IMR-90 (cell line): ENCODE measurements around the gene PIK3CG. TPM values are rescaled to one million over a fixed set of nuclear protein-coding genes. Genes with fewer than 3 reads are reported as not detected.

Experiments used
- ATAC-seq: fragments of 200-7000 bp; cut with Tn5 transposase; 2 replicates; pipeline ENCODE4 v1.9.1; 2020; ENCODE audit warnings: low read depth, mild to moderate bottlenecking, moderate library complexity
- BruUV-seq: library from RNA; stranded (reverse); fragments of 400-500 nt; replicated peaks from 2 replicates; lab custom pipeline; 2021; lab: Mats Ljungman, UMichigan
- CTCF ChIA-PET: fragments of 300-600 bp; formaldehyde crosslinking; extraction: SDS; loops from one replicate; lab custom pipeline; 2021; ENCODE audit warnings: antibody characterized with exemption; lab: Yijun Ruan, JAX
- POLR2A ChIA-PET: fragments of 300-600 bp; sonication (Branson Sonifier 250); formaldehyde crosslinking; loops from one replicate; lab custom pipeline; 2022; ENCODE audit warnings: antibody characterized with exemption; ENCODE audit not compliant: unreplicated experiment; lab: Charles Lee
- DNase-seq: peaks from one replicate; pipeline ENCODE4 v3.0.0; 2013
- H2AFZ ChIP-seq: replicated peaks from 2 replicates; pipeline ENCODE3; 2013; ENCODE audit warnings: low read length, mild to moderate bottlenecking; ENCODE audit not compliant: poor library complexity
- H2AK5ac ChIP-seq: 2 replicates; pipeline ENCODE4 v1.6.1; 2013; ENCODE audit warnings: low read depth, low read length, inconsistent platforms
- H2AK9ac ChIP-seq: replicated peaks from 2 replicates; pipeline ENCODE3; 2013; ENCODE audit warnings: mild to moderate bottlenecking, low read depth, low read length, moderate library complexity; ENCODE audit not compliant: poor library complexity
- H2BK120ac ChIP-seq: 2 replicates; pipeline ENCODE4 v1.6.1; 2013; ENCODE audit warnings: low read depth, low read length, inconsistent platforms
- H2BK15ac ChIP-seq: 3 replicates; pipeline ENCODE4 v1.6.1; 2013; ENCODE audit warnings: low read depth, low read length, inconsistent platforms
- H2BK20ac ChIP-seq: 2 replicates; pipeline ENCODE4 v1.6.1; 2013; ENCODE audit warnings: low read depth, mild to moderate bottlenecking, inconsistent platforms, low read length, moderate library complexity
- H2BK5ac ChIP-seq: 2 replicates; pipeline ENCODE4 v1.6.1; 2013; ENCODE audit warnings: mild to moderate bottlenecking, low read depth, low read length, inconsistent platforms; ENCODE audit not compliant: poor library complexity, severe bottlenecking
- H3K14ac ChIP-seq: replicated peaks from 2 replicates; pipeline ENCODE4 v1.6.1; 2013; ENCODE audit warnings: low read depth, low read length, inconsistent platforms
- H3K18ac ChIP-seq: 2 replicates; pipeline ENCODE4 v1.6.1; 2013; ENCODE audit warnings: low read depth, low read length, control low read depth
- H3K23ac ChIP-seq: 2 replicates; pipeline ENCODE4 v1.6.1; 2013; ENCODE audit warnings: low read depth, low read length, inconsistent platforms
- H3K27ac ChIP-seq: 2 replicates; pipeline ENCODE4 v1.5.1; 2013; ENCODE audit warnings: mild to moderate bottlenecking, control low read depth, low read length; ENCODE audit not compliant: insufficient read depth
- H3K27me3 ChIP-seq: 2 replicates; pipeline ENCODE4 v1.6.1; 2013; ENCODE audit warnings: low read length; ENCODE audit not compliant: control insufficient read depth, insufficient read depth
- H3K36me3 ChIP-seq: 2 replicates; pipeline ENCODE4 v1.6.1; 2013; ENCODE audit warnings: low read length, mixed read lengths; ENCODE audit not compliant: control insufficient read depth, insufficient read depth
- H3K4ac ChIP-seq: 2 replicates; pipeline ENCODE4 v1.6.1; 2013; ENCODE audit warnings: low read depth, low read length, inconsistent platforms
- H3K4me1 ChIP-seq: 2 replicates; pipeline ENCODE4 v1.6.1; 2013; ENCODE audit warnings: low read length, mixed read lengths; ENCODE audit not compliant: control insufficient read depth, insufficient read depth
- H3K4me2 ChIP-seq: 2 replicates; pipeline ENCODE4 v1.6.1; 2013; ENCODE audit warnings: low read depth, mild to moderate bottlenecking, control low read depth, low read length, moderate library complexity
- H3K4me3 ChIP-seq: 2 replicates; pipeline ENCODE4 v1.5.1; 2013; ENCODE audit warnings: low read depth, mild to moderate bottlenecking, control low read depth, low read length, moderate library complexity; ENCODE audit not compliant: insufficient read depth
- H3K56ac ChIP-seq: 2 replicates; pipeline ENCODE4 v1.6.1; 2013; ENCODE audit warnings: low read length, inconsistent platforms; ENCODE audit not compliant: insufficient read depth; ENCODE audit errors: extremely low read depth
- H3K79me1 ChIP-seq, 2 experiments: 2 replicates each; pipeline ENCODE4 v1.6.1; 2013; ENCODE audit warnings: low read length in 2 of 2, inconsistent platforms in 1 of 2, low read depth in 1 of 2
- H3K9ac ChIP-seq: 2 replicates; pipeline ENCODE4 v1.6.1; 2013; ENCODE audit warnings: low read depth, low read length, control low read depth
- H3K9me1 ChIP-seq: 2 replicates; pipeline ENCODE4 v1.6.1; 2013; ENCODE audit warnings: low read length, inconsistent platforms; ENCODE audit not compliant: insufficient read depth
- H3K9me3 ChIP-seq: 2 replicates; pipeline ENCODE4 v1.6.1; 2013; ENCODE audit warnings: low read length; ENCODE audit not compliant: control insufficient read depth, insufficient read depth
- H4K20me1 ChIP-seq: 2 replicates; pipeline ENCODE4 v1.6.1; 2013; ENCODE audit warnings: low read length, inconsistent platforms; ENCODE audit not compliant: insufficient read depth
- H4K5ac ChIP-seq: 2 replicates; pipeline ENCODE4 v1.6.1; 2013; ENCODE audit warnings: mild to moderate bottlenecking, low read depth, low read length, control low read depth
- H4K8ac ChIP-seq, 2 experiments: 2 replicates each; pipeline ENCODE4 v1.6.1; 2013; ENCODE audit warnings: low read depth in 2 of 2, low read length in 2 of 2, control low read depth in 1 of 2, inconsistent platforms in 1 of 2
- H4K91ac ChIP-seq: 2 replicates; pipeline ENCODE4 v1.6.1; 2013; ENCODE audit warnings: low read depth, low read length, inconsistent platforms; ENCODE audit not compliant: insufficient read depth
- BHLHE40 ChIP-seq: fragments of 150-350 bp; IDR thresholded peaks from 2 replicates; pipeline ENCODE4 v1.6.1; 2016; ENCODE audit warnings: mild to moderate bottlenecking, low read depth, low read length
- CEBPB ChIP-seq: IDR thresholded peaks from 2 replicates; pipeline ENCODE4 v1.6.1; 2012; ENCODE audit warnings: low read depth, low read length, improper control_type of control experiment
- CHD1 ChIP-seq: IDR thresholded peaks from 2 replicates; pipeline ENCODE4 v1.6.1; 2012; ENCODE audit warnings: low read depth, low read length, improper control_type of control experiment
- CTCF ChIP-seq: conservative IDR thresholded peaks from 2 replicates; pipeline ENCODE4 v1.5.1; 2012; ENCODE audit warnings: mild to moderate bottlenecking, low read depth, low read length, improper control_type of control experiment
- ELK1 ChIP-seq: fragments of 150-350 bp; IDR thresholded peaks from 2 replicates; pipeline ENCODE4 v1.6.1; 2016; ENCODE audit warnings: low read depth, mild to moderate bottlenecking, low read length, moderate library complexity, borderline replicate concordance
- FOS ChIP-seq: fragments of 150-350 bp; IDR thresholded peaks from 2 replicates; pipeline ENCODE4 v1.6.1; 2016; ENCODE audit warnings: low read depth, low read length
- MAFK ChIP-seq: IDR thresholded peaks from 2 replicates; pipeline ENCODE4 v1.6.1; 2012; ENCODE audit warnings: low read depth, low read length, improper control_type of control experiment
- MAZ ChIP-seq: IDR thresholded peaks from 2 replicates; pipeline ENCODE4 v1.6.1; 2012; ENCODE audit warnings: low read depth, mild to moderate bottlenecking, low read length, improper control_type of control experiment, moderate library complexity, borderline replicate concordance
- MXI1 ChIP-seq: IDR thresholded peaks from 2 replicates; pipeline ENCODE4 v1.6.1; 2012; ENCODE audit warnings: low read depth, mild to moderate bottlenecking, low read length, moderate library complexity, borderline replicate concordance
- NFE2L2 ChIP-seq: fragments of 150-350 bp; IDR thresholded peaks from 2 replicates; pipeline ENCODE4 v1.6.1; 2016; ENCODE audit warnings: low read depth, mild to moderate bottlenecking, low read length
- POLR2A ChIP-seq: IDR thresholded peaks from 2 replicates; pipeline ENCODE4 v1.6.1; 2012; ENCODE audit warnings: mild to moderate bottlenecking, low read depth, low read length
- RAD21 ChIP-seq: IDR thresholded peaks from 2 replicates; pipeline ENCODE4 v1.6.1; 2012; ENCODE audit warnings: low read length, improper control_type of control experiment
- RCOR1 ChIP-seq: IDR thresholded peaks from 2 replicates; pipeline ENCODE4 v1.6.1; 2012; ENCODE audit warnings: mild to moderate bottlenecking, low read length, improper control_type of control experiment; ENCODE audit not compliant: insufficient replicate concordance
- RFX5 ChIP-seq: IDR thresholded peaks from 2 replicates; pipeline ENCODE4 v1.8.0; 2012; ENCODE audit warnings: low read depth, mild to moderate bottlenecking, low read length, moderate library complexity
- SMC3 ChIP-seq: fragments of 150-350 bp; IDR thresholded peaks from 2 replicates; pipeline ENCODE4 v1.6.1; 2016; ENCODE audit warnings: low read depth, mild to moderate bottlenecking, antibody characterized with exemption, low read length, moderate library complexity
- USF2 ChIP-seq: fragments of 150-350 bp; IDR thresholded peaks from 2 replicates; pipeline ENCODE4 v1.6.1; 2017; ENCODE audit warnings: mild to moderate bottlenecking, antibody characterized with exemption, low read length, low read depth
- WGBS, 2 experiments: methylation state at CpG; one replicate each; pipeline versions ENCODE4 v1.1.5 to v1.1.7; 2013; ENCODE audit warnings: missing lambda C conversion rate in 2 of 2; ENCODE audit not compliant: insufficient read length in 1 of 2; ENCODE audit errors: extremely low coverage in 2 of 2; 5-methylcytosine and 5-hydroxymethylcytosine counted together
- dilution Hi-C: fragments of 300-500 bp; cut with HindIII; formaldehyde crosslinking; loops from one replicate; pipeline ENCODE4 v1.14.3; 2018; ENCODE audit warnings: low sequenced_read_pairs; ENCODE audit not compliant: unreplicated experiment
- in situ Hi-C: fragments of 300-500 bp; cut with MboI; formaldehyde crosslinking; loops from 3 replicates; pipeline ENCODE4 v1.14.3; 2019; ENCODE audit warnings: low sequenced_read_pairs, inconsistent platforms, mixed read lengths
- intact Hi-C: fragments of 100-400 bp; cut with micrococcal nuclease; formaldehyde crosslinking; loops from 2 replicates; pipeline ENCODE4 v1.10.0; 2022
- polyA plus RNA-seq, 3 experiments: library from polyadenylated mRNA; depleted of rRNA; stranded (reverse); fragments of >200 nt; gene quantifications; 2 replicates each; pipeline ENCODE4 v1.2.3, GENCODE V29; 2012; ENCODE audit warnings: low replicate concordance in 1 of 3
- total RNA-seq: library from RNA; depleted of rRNA; stranded (reverse); fragments of >200 nt; gene quantifications from 2 replicates; pipeline ENCODE4 v1.2.3, GENCODE V29; 2012

Gene PIK3CG
- total and polyA plus RNA-seq, 2 of the 4 experiments (the other 2 are of a cell fraction) = under 0.01 TPM; not detected in 1

GRCh38 chr7:106824458-106824857 is 40.6 kb upstream of the PIK3CG start:
- Histone ChIP-seq H3K4me2 (no peak overlapping the region), H3K23ac (no peak overlapping the region), H3K9me1 (no peaks in the 10 kb centered on the region), H4K8ac (no peak overlapping the region), H2AK9ac (no peak overlapping the region), H3K4me3 (no peak overlapping the region), H3K9ac (no peak overlapping the region), H2AFZ (no peak overlapping the region), H2AK5ac (0 out of 2 replicates have a peak overlapping the region, but pooled peaks have one; percentile 10), H2BK5ac (no peak overlapping the region), H3K9me3 (peaks cover 3% of the 10 kb centered on the region; the same call in 1 of the 2 replicates), H3K79me1 (no peaks in the 10 kb centered on the region), H4K91ac (no peak overlapping the region), H3K27ac (no peak overlapping the region), H3K4ac (no peak overlapping the region), H2BK120ac (no peak overlapping the region), H2BK15ac (no peak overlapping the region), H3K56ac (no peak overlapping the region), H3K27me3 (no peaks in the 10 kb centered on the region), H3K4me1 (no peaks in the 10 kb centered on the region), H2BK20ac (no peak overlapping the region), H4K20me1 (no peaks in the 10 kb centered on the region), H3K36me3 (no peaks in the 10 kb centered on the region), H3K14ac (0 out of 2 replicates have a peak overlapping the region, but pooled peaks have one; percentile 48), H3K18ac (no peak overlapping the region), H4K5ac (no peak overlapping the region)
- ChIA-PET CTCF (no interaction called here), POLR2A (no interaction called here)
- WGBS, 2 experiments = no CpG with 5 or more reads among the region's 4 CpGs
- dilution Hi-C loops = no loop called here
- intact Hi-C loops = no loop called here
- DNase-seq = peak; percentile 54
- ATAC-seq = no peak
- BruUV-seq = no TSS peak
- TF ChIP-seq USF2 = no peak
- TF ChIP-seq FOS = no peak
- no peak for TF ChIP-seq ELK1
- no peak for TF ChIP-seq POLR2A
- TF ChIP-seq CEBPB = no peak
- TF ChIP-seq RAD21 = no peak
- no peak for TF ChIP-seq SMC3
- no peak for TF ChIP-seq MXI1
- no peak for TF ChIP-seq BHLHE40
- no peak for TF ChIP-seq CTCF
- TF ChIP-seq RFX5 = no peak
- no peak for TF ChIP-seq NFE2L2
- no peak for TF ChIP-seq CHD1
- TF ChIP-seq MAFK = no peak
- TF ChIP-seq MAZ = no peak
- no peak for TF ChIP-seq RCOR1
- in situ Hi-C loops = no loop called here
